ENCODE data around the gene AP2M1.

Gene AP2M1

GRCh38 chr3:184183679-184184078 lies 9.0 kb downstream of the AP2M1 start:
- no peak for DNase-seq

- DNase-seq = no peak
Observed at GRCh38 chr3:184184546-184185230, 10.0 kb downstream of the AP2M1 start.

- DNase-seq = peak; percentile 98
Observed at GRCh38 chr3:184185461-184186183, 11.0 kb downstream of the AP2M1 start.

- no peak for DNase-seq
Observed at GRCh38 chr3:184186184-184186901, 11.7 kb downstream of the AP2M1 start, which contains the start of gene ABCF3. TSS of gene ABCF3 (plus strand) at chr3:184186199. CDS start at chr3:184186208, 9 bp downstream.

GRCh38 chr3:184186902-184187207 lies 12.2 kb downstream of the AP2M1 start:
- no peak for DNase-seq

- no peak for DNase-seq
Observed at GRCh38 chr3:184188080-184188479, 13.4 kb downstream of the AP2M1 start.

- DNase-seq = no peak
Observed at GRCh38 chr3:184189421-184189820, 14.8 kb downstream of the AP2M1 start.

GRCh38 chr3:184192889-184193288 lies 18.2 kb downstream of the AP2M1 start:
- DNase-seq = no peak

- DNase-seq = no peak
Observed at GRCh38 chr3:184193991-184194539, 19.4 kb downstream of the AP2M1 start.

- DNase-seq = no peak
Observed at GRCh38 chr3:184196536-184196935, 21.9 kb downstream of the AP2M1 start.

GRCh38 chr3:184198509-184198908 lies 23.9 kb downstream of the AP2M1 start:
- no peak for DNase-seq

- no peak for DNase-seq
Observed at GRCh38 chr3:184200825-184201224, 26.2 kb downstream of the AP2M1 start.

GRCh38 chr3:184203526-184203925 lies 28.9 kb downstream of the AP2M1 start:
- no peak for DNase-seq

- DNase-seq = no peak
Observed at GRCh38 chr3:184209146-184209923, 34.7 kb downstream of the AP2M1 start.

GRCh38 chr3:184211297-184211696 lies 36.6 kb downstream of the AP2M1 start:
- DNase-seq = no peak

GRCh38 chr3:184211718-184212117 lies 37.1 kb downstream of the AP2M1 start:
- no peak for DNase-seq

- DNase-seq = no peak
Observed at GRCh38 chr3:184218814-184219213, 44.2 kb downstream of the AP2M1 start.

GRCh38 chr3:184222521-184222920 lies 47.9 kb downstream of the AP2M1 start:
- no peak for DNase-seq

- no peak for DNase-seq
Observed at GRCh38 chr3:184223946-184224345, 49.3 kb downstream of the AP2M1 start.

- peak; percentile 9 for DNase-seq
Observed at GRCh38 chr3:184227481-184227935, 52.9 kb downstream of the AP2M1 start.

- no peak for DNase-seq
Observed at GRCh38 chr3:184228376-184229137, 53.9 kb downstream of the AP2M1 start.

Data from MV-4-11 (cell line).